HCEC 1CT (cell line): Measurements from ENCODE around the gene FHAD1.
"Not testable (repeated sequence)": the region's sequence is repeated elsewhere in the genome, so short reads cannot be mapped to it uniquely, and the experiment has no call there.

Experiments used
- DNase-seq: peaks from one replicate; pipeline ENCODE4 v3.0.0-alpha.2; 2017

Gene FHAD1

DNA sequence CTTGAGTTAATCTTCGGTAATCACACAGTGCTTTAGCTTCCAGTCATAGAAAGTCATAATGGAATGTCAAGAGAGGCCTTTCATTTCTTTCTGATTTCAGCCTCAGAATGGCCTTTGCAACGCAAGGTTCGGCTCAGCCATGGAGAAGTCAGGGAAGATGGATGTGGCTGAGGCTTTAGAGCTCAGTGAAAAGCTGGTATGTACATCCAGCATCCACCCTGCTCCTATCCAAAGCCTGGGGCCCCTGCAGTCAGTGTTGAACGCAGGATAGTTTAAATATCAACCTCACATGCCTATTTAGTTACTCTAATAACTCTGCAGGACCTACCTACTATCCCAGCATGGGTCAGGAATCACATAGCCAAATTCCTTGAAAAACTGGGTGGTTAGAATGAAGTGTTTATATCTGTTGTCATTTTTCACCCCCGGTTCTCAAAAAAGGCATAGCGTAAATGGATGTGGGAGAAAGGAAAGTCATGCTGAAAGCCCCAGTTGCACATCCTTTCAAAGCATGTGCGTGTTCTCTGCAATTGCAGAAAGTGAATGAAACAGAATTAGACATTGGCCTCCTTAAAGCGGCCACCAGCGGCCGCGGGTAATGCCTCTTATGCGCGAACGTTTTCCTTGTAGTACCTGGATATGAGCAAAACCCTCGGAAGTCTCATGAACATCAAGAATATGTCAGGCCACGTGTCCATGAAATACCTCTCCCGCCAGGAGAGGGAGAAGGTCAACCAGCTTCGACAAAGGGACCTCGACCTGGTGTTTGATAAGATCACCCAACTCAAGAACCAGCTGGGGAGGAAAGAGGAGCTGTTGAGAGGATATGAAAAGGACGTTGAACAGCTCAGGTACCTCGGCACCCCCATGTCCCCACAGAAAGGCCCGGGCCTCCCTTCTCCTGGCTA, 133.8 kb downstream of the FHAD1 start:
- no peak for DNase-seq

DNA sequence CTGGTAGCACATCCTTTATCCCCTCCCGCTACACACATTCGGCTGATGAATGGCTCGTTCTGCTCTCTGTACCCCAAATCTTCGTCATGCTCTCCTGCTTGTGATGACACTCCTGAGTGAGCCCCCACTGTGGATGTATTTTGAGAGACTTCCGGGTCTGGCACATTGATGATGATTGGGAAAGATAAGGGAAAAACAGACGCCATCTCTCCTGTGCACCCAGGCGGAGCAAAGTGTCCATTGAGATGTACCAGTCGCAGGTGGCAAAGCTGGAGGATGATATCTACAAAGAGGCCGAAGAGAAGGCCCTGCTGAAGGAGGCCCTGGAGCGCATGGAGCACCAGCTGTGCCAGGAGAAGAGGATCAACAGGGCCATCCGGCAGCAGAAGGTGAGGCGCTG, 134.8 kb downstream of the FHAD1 start:
- DNase-seq, result no peak

DNA sequence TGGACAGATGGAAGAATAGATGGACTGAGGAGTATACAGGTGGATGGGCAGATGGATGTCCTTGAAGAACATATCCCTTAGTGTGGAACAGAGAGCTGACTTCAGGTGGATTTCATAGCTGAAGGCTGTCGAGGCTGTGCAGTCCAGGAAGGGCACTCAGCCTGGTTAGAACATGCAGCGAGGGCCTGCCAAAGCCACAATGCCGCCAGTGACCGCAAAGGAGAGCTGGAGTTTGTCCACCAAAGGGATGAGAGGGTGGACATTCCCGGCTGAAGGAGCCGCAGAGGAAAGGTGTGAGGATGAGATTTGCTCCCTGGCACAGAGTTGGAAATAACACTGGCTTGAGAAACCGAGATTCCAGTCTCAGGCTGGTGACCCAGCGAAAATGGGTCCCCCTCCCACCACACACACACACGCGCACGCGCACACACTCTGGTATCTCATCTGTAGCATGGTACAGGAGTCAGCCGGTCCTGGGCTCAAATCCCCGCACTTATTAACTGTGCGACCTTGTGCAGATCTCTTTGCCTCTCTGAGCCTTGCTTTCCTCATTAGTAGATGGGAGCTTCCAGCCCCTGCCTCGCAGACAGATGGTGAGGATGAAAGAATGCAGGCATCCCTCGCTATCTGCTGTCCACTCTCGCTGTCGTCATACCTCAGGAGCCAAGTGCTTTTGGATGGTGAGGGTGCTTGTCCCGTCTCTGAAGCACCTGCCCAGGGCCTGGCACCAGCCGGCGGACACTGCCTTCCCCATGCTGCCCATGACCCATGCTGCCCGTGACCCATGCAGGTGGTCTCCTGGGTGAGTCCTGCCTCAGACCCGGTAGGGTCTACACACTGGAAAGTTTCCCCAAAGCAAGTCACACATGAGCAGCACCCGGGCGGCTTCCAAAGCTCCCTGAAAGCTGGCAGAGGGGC, 135.8 kb downstream of the FHAD1 start:
- no peak for DNase-seq

DNA sequence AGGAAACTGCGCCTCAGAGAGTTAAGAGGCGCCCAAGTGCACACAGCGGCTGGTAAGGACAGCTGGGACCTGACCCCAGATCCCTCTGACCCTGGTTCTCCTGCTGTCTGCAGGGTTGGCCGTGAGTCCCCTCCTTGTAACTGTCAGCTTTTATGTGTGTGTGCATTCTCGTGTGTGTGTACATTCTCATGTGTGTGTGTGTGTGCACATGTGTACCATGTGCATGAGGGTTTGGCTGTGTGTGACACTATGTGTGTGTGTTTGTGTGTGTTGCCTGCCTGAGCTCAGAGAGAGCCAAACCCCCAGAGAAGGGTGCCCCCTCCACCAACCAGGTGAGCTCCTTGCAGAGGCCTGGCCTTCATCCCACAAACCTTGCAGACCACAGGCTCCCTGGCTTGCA, 136.8 kb downstream of the FHAD1 start:
- DNase-seq, result no peak

DNA sequence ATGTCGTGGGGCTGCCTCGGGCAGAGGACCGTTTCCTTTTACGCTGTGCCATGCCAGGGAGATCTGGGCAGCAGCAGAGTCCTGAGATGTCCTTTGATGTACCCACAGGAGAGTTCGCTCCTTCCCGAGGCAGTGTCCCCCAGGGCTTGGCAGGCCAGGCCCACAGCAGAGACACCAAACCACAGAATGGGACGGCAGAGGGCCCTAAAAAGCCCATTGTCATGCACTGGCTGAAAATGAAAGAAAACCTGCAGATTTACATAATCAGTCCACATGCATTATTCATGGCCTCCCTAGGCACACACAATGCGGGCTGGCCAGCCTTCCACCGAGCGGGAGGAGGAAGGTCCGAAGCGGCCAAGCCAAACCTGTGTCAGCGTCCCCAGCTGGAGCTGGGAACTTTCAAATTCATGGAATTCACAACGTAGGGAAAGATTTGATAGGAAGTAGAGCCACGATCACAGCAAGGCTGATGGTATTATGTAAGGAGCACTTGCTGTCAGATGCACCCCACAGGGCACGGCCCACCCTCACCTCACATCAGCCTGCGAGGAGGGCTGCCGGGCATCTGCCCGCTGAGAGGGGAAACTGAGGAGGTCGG, 137.4 kb downstream of the FHAD1 start:
- no peak for DNase-seq

DNA sequence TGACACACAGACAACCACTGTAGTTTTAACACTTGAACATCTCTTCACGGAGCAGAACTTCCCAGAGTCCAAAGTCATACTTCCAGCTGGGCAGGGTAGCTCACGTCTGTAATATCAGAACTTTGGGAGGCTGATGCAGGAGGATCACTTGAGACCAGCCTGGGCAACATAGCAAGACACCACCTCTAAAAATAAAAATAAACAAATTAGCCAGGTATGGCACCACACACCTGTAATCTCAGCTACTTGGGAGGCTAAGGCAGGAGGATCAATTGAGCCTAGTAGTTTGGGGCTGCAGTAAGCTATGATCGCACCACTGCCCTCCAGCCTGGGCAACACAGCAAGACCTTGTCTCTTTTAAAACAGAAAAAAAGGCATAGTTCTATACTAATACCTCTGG, 138.4 kb downstream of the FHAD1 start:
- DNase-seq, result no peak

DNA sequence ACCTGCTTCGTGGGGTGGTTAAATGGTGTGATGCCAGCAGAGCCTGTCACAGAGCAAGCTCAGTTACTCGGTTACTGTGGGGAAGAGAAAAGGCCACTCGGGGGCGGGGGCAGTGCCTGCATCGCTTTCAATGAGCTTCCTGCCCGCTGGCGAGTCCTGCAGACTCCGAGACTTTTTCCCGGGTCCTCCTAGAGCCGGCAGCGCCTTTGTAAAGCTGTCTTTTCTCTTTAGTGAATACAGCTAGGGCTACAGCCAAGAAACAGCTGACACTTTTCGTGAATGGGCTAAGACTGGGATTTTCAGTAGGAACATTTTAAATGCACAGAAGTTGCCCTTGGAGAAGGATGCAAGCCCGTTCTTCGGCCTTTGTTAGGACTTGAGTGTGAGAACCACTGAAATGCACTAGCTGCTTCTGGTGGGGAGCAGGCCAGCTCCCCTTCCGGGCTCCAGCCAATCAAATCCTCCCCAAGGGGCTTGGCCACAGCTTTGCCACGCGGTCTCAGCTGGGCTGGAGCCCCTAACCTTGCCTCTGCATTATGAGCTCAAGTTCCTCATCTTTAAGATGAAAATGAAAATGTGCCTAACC, 139.2 kb downstream of the FHAD1 start:
- DNase-seq, result no peak

DNA sequence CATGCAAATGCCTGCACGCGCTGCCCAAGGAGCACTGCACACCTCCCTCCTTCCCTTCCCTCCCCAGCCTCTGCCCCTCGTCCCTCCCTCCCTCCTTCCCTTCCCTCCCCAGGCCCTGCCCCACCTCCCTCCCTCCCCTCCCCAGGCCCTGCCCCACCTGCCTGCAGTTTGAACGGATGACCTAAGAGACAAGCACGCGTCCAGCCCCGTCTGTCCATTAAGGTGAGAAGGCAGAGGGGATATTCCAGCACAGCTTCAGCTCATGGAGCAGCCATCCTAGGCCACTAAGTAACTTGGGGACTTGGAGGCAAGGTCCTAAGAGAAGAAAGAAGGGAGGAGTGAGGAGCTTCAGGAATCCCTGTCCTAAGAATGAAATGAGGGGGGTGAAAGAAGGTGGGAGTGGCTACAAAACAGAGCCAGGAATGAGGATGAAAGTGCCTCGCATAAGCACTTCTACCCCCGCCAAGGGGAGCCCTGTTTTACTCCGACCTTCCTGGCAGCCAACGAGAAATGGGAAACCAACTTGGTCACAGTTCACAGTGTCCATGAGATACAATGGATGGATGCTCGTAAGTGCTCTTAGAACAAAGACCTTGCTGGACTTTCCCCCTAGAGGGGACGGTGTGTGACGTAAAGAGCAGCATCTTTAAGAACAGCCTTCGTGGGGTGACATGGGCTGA, 141.3 kb downstream of the FHAD1 start:
- no peak for DNase-seq

DNA sequence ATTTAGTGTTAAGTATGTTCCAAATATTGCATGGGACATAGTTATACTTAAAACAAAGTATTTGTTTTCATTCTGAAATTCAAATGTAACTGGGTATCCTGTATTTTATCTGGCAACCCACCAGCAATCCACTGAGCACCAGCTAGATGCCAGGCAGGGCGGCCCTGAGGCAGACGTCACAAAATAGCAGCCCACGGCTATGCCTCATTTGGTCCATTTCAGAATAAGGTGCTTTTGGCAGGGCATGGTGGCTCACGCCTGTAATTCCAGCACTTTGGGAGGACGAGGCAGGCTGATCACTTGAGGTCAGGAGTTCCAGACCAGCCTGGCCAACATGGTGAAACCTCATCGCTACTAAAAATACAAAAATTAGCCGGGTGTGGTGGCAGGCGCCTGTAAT, 142.8 kb downstream of the FHAD1 start:
- DNase-seq, result not testable (repeated sequence)

DNA sequence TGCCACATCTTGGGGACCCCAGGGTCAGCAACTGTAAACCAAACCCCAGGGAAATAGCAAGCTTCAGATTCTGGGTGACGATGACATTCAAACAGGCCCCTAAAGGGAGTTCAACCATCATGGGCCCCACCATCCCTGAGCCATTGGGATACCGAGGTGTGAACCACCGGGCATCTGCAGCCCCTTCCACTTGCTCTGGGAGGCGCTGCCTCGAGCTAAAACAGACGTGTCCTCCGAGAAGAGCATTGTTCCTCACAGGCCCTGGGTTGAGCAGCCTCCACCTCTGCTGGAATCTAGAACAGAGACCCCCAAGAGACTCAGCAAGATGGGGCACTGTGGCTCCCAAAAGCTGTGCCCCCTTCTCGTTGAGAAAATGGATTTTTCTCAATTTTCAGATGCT, 143.6 kb downstream of the FHAD1 start:
- no peak for DNase-seq

DNA sequence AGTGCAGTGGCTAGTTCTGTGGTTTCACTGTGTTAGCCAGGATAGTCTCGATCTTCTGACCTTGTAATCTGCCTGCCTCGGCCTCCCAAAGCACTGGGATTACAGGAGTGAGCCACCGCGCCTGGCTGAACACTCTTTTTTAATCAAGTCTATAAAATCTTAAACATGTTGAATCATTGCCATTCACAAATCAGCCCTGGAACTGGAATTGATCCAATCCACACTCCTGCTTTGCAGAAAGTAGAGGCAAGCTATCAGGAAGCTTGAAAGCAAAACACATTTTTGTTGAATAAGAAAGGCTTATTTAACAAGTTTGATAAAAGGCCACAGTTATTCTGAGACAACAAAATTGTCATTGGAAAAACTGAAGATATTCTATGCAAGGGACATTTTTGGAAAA, 144.3 kb downstream of the FHAD1 start:
- no peak for DNase-seq

DNA sequence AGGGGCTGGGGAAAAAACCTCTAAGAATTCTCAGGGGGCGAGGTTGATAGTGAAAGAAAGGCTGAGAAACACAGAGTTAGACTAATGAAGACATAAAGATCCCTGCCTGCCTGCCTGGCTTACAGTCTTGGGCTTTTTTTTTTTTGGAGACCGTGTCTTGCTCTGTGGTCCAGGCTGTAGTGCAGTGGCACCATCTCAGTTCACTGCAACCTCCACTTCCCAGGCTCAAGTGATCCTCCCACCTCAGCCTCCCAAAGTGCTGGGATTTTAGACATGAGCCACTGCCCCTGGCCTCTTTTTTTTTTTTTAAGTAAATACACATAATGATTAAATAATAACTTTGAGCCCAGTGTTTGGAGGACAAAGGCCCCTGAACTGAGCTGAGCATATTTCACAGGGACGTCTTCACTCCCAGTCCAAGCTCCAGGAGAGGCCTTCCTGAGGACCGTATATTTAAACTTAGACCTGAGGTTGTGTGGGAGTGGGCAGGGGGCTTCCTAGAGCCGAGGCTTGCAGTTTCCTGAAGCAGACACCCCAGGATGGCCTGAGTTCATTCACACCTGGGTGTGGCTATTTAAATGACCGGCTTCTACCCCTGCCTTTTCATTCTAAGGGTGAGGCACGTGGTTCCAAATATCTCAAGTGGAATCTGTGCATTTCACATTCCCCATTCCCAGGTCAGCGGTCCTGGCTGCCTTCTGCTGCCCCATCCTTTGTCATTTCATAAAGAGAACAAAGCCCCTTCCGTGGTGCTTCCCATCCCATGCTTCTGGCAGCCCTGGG, 146.6 kb downstream of the FHAD1 start:
- no peak for DNase-seq

DNA sequence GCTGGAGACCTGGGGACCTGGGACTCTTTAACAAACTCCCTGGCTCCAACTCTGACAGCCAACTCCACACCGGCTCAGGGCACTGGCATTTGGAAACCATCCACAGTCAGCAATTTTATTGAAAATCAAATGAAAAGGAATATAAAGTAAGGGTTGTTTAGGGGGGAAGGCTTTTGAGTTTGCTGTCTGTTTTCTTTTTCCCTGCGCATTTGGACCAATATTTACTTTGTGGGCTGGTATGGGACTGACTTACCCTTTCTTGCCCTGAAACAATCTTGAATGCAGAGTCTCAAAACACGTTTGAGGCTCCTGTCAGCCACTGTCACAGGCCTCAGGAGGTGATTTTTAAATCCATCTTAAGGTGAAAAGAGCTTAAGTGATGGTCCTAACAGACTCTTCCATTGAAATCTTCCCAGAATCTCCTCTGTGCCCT, 147.3 kb downstream of the FHAD1 start:
- no peak for DNase-seq

DNA sequence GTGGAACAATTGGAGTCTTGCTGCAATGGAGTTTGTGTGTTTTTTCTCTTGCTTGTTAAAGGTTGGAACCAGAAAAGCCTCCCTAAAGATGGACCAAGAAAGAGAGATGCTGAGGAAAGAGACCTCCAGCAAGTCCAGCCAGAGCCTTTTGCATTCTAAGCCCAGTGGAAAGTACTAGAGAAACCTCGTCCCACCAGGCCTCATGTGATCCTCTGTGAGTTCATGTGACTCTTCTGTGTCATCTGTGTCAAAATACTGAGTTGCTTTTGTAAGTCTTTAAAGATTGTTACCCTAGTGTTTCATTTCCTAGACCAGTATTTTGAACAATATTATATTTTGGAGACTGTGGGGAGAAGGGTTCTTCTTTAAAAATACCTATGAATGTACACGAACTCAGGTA, 150.2 kb downstream of the FHAD1 start:
- no peak for DNase-seq

DNA sequence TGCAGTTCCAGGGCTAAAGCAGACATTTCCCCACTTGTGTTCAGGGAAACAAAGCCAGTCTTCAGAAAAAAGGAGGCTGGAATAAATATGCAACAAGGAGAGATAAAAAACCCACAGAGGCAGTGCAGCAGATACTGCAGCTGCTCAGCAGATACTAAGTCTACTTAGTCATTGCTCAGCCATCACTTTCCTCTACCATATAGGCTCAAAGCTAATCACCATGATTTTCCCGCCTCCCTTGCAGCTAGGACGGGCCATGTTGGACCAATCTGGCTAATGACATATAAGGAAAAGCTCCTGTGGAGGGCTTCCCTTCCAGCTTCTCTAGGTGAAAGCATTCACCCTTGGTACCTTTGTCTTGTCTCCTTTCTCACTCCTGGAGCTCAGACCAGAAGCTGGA, 152.7 kb downstream of the FHAD1 start:
- no peak for DNase-seq

DNA sequence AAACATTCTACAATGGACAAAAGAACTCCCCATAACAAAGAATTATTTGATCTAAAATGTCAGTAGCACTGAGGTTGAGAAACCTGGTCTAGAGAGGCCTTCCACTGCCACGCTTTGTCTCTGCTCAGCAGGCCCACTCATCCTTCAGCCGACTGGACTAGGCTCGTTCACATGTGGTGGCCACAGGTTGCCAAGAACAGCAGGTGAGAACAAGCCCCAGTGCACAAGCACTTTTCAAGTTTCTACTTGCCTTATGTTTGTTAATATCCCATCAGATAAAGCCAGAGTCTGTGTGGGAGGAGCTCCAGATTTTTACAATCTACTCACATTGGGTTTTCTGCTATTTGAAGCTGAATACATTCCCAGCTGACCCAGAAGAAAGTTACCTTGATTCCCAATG, 153.6 kb downstream of the FHAD1 start:
- DNase-seq, result no peak

DNA sequence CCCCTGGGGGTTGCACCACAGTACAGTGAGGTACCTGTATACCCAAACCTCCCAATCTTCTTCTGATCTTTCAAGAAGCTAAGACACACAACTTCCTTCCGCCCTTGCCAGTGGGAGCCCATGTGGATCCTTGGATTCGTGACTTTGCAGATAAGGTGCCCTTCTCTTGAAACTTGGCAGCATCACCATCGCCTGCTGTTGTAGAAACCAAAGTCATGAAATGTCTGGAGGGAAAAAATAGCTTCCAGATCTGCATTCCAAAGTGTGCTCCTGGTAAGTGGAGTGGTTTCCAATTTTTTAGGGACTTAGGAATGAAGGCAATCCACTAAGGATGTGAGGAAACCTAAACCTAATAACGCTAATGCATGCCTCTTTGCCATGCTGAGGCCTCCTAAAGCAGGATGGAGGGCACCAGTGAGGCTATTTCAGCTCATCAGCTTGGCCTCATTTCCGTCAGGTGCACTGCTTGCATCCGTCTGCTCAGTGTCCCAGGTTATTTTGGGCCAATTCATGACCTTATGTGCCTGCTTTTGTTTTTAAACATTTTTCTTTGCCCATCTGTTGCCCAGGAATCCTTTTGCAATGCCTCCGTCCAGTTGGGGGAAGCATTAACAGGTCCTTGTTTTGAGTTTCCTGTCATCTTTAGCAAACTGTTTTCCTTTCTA, 154.5 kb downstream of the FHAD1 start:
- no peak for DNase-seq

DNA sequence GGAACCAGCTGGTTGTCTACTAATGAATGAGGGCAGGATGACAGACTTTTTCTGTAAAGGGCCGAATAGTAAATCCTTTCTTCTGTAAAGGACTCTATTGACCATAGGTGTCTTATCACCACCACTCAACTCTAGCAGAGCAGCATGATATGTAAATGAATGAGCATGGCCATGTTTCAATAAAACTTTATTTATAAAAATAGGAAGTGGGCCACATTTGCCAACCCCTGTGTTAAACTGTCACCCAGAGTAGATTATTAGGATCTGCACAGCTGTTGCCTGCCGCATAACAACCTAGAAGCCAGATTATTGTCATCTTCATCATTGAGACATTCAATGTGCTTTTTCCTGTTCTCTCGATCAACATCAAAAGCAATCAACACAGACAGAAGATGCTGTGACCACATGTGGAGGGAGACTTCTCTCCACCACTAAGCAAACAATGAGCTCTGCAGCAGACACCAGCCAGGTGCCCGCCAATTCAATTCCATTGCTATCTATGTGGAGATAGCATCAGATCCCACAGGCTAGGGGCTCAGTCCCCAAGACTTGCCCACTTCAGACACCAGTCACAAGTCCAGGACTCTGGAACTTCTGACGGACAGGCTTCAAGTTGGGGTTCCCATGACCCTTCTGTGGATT, 155.9 kb downstream of the FHAD1 start:
- no peak for DNase-seq

DNA sequence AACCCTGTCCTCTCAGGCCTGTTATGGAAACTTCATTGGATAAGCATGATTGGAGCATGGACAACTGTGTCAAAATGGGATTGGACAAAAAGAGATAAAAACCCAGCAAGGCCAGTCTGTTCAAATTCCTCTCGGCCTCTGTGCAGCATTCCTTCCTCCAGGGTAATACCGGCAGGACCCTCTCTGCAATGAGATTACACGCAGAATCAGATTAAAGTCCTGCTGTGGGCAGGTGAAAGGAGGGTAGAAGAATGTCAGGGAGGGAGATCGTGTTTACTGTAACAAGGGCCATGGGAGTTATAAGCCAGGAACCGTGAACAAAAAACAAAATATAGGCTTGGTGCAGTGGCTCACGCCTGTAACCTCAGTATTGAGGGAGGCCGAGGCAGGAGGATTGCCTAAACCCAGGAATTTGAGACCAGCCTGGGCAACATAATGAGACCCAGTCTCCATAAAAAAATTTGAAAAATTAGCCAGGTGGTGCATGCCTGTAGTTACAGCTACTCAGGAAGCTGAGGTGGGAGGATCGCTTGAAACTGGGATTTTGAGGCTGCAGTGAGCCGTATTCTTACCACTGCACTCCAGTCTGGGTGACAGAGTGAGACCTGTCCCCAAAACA, 157.0 kb downstream of the FHAD1 start:
- DNase-seq, result no peak
